Endodermal cell (in vitro differentiated cells): Measurements from ENCODE around the gene IL13RA2. TPM values are rescaled to one million over a fixed set of nuclear protein-coding genes. Genes with fewer than 3 reads are reported as not detected.

Source experiments
- DNase-seq: peaks from one replicate; pipeline ENCODE4 v3.0.0-alpha.2; 2017
- H3K27ac ChIP-seq: 2 replicates; pipeline ENCODE4 v1.5.1; 2013; ENCODE audit warnings: mild to moderate bottlenecking, low read depth, low read length, moderate library complexity
- H3K27me3 ChIP-seq: 2 replicates; pipeline ENCODE4 v1.6.1; 2013; ENCODE audit warnings: mild to moderate bottlenecking, low read length, moderate library complexity; ENCODE audit not compliant: insufficient read depth, control insufficient read depth, poor library complexity, severe bottlenecking
- H3K36me3 ChIP-seq: 2 replicates; pipeline ENCODE4 v1.7.0; 2013; ENCODE audit warnings: mild to moderate bottlenecking, low read length, moderate library complexity; ENCODE audit not compliant: control insufficient read depth, insufficient read depth
- H3K4me1 ChIP-seq: one replicate; pipeline ENCODE4 v1.7.0; 2013; ENCODE audit warnings: low read length; ENCODE audit not compliant: control insufficient read depth, insufficient read depth
- H3K4me3 ChIP-seq: 2 replicates; pipeline ENCODE4 v1.5.1; 2013; ENCODE audit warnings: mild to moderate bottlenecking, low read length, moderate library complexity
- H3K9ac ChIP-seq: 2 replicates; pipeline ENCODE4 v1.6.1; 2013; ENCODE audit warnings: mild to moderate bottlenecking, low read length, moderate library complexity; ENCODE audit not compliant: poor library complexity, severe bottlenecking; ENCODE audit errors: extremely low read depth
- H3K9me3 ChIP-seq: 2 replicates; pipeline ENCODE4 v1.6.1; 2013; ENCODE audit warnings: mild to moderate bottlenecking, low read length, moderate library complexity; ENCODE audit not compliant: control insufficient read depth
- H3K27ac Mint-ChIP-seq: 2 replicates; pipeline ENCODE4 v1.8.0; 2020; ENCODE audit warnings: mixed read lengths
- H3K27me3 Mint-ChIP-seq: 2 replicates; pipeline ENCODE4 v1.8.0; 2021; ENCODE audit warnings: mild to moderate bottlenecking, mixed read lengths; ENCODE audit not compliant: insufficient read depth
- H3K36me3 Mint-ChIP-seq: 2 replicates; pipeline ENCODE4 v1.8.0; 2020; ENCODE audit warnings: low read depth, mixed read lengths
- H3K4me1 Mint-ChIP-seq: 2 replicates; pipeline ENCODE4 v1.8.0; 2020; ENCODE audit warnings: mixed read lengths
- H3K4me3 Mint-ChIP-seq: 2 replicates; pipeline ENCODE4 v1.8.0; 2020; ENCODE audit warnings: mild to moderate bottlenecking, moderate library complexity, mixed read lengths
- H3K9me3 Mint-ChIP-seq: 2 replicates; pipeline ENCODE4 v1.8.0; 2020; ENCODE audit warnings: mild to moderate bottlenecking, mixed read lengths
- CTCF ChIP-seq: fragments of 200-600 bp; sonication (generic); conservative IDR thresholded peaks from 2 replicates; pipeline ENCODE4 v1.5.0; 2021; ENCODE audit warnings: antibody characterized with exemption, mild to moderate bottlenecking
- total RNA-seq, 2 donors: library from RNA; stranded (reverse); fragmentation: NEBNext Ultra II Directional in 1 of 2; extraction: Animal tissue kit (Norgen Biotek cat#: 25700) in 1 of 2; gene quantifications; 2 replicates in 1 of 2; 3 replicates in 1 of 2; pipeline ENCODE4 v1.2.1, GENCODE V29; 2021

The IL13RA2 gene
- total RNA-seq, 2 donors from 2014 or later = not detected

GRCh38 chrX:114959729-114960128 is 57.7 kb downstream of the IL13RA2 start:
- H3K4me3 Mint-ChIP-seq = no peak overlapping the region
- peaks cover 2% of the 10 kb centered on the region for H3K4me1 Mint-ChIP-seq
- Histone ChIP-seq H3K4me1 (no peaks in the 10 kb centered on the region), H3K9me3 (no peaks in the 10 kb centered on the region), H3K36me3 (no peaks in the 10 kb centered on the region), H3K27me3 (no peaks in the 10 kb centered on the region), H3K4me3 (no peak overlapping the region), H3K9ac (no peak overlapping the region), H3K27ac (no peak overlapping the region)
- H3K36me3 Mint-ChIP-seq = no peaks in the 10 kb centered on the region
- DNase-seq = no peak
- H3K27ac Mint-ChIP-seq = no peak overlapping the region
- H3K27me3 Mint-ChIP-seq = no peaks in the 10 kb centered on the region
- H3K9me3 Mint-ChIP-seq = no peaks in the 10 kb centered on the region
- TF ChIP-seq CTCF = peak; percentile 82

Other genes starting within 250 kb of the IL13RA2 start
- gene RBMXL3, start 171.8 kb upstream of the IL13RA2 start, total RNA-seq = not detected
- gene LRCH2, start 216.5 kb upstream of the IL13RA2 start, total RNA-seq = 1 to 10 TPM; 1.0 to 2.8 TPM